Skeletal muscle tissue (tissue), 4 donors: ENCODE results near the gene MBTPS1. TPM values are rescaled to one million over a fixed set of nuclear protein-coding genes. Genes with fewer than 3 reads are reported as not detected.

Source experiments
- H3K27ac ChIP-seq: one replicate; pipeline ENCODE4 v1.7.0; 2013; ENCODE audit warnings: mild to moderate bottlenecking, low read depth, low read length, inconsistent platforms
- H3K27me3 ChIP-seq, 3 donors: one replicate each; pipeline ENCODE4 v1.7.0; 2013; ENCODE audit warnings: low read length in 3 of 3; ENCODE audit not compliant: control insufficient read depth in 3 of 3, insufficient read depth in 3 of 3
- H3K36me3 ChIP-seq, 3 donors: one replicate each; pipeline ENCODE4 v1.7.0; 2013; ENCODE audit warnings: low read length in 3 of 3; ENCODE audit not compliant: control insufficient read depth in 3 of 3, insufficient read depth in 3 of 3
- H3K4me1 ChIP-seq, 3 donors: one replicate each; pipeline ENCODE4 v1.7.0; 2013; ENCODE audit warnings: low read length in 3 of 3, mild to moderate bottlenecking in 3 of 3; ENCODE audit not compliant: control insufficient read depth in 3 of 3, insufficient read depth in 3 of 3
- H3K4me3 ChIP-seq, 3 donors: one replicate each; pipeline ENCODE4 v1.7.0; 2013; ENCODE audit warnings: low read length in 3 of 3
- H3K9ac ChIP-seq, 3 donors: one replicate each; pipeline ENCODE4 v1.7.0; 2013; ENCODE audit warnings: low read length in 3 of 3, mild to moderate bottlenecking in 3 of 3, moderate library complexity in 2 of 3, low read depth in 1 of 3
- H3K9me3 ChIP-seq, 3 donors: one replicate each; pipeline ENCODE4 v1.7.0; 2013; ENCODE audit warnings: low read length in 3 of 3; ENCODE audit not compliant: control insufficient read depth in 3 of 3
- total RNA-seq: library from RNA; depleted of rRNA; stranded (reverse); fragments of >200 nt; gene quantifications from one replicate; pipeline ENCODE4 v1.2.3, GENCODE V29; 2014
- donor health status: Osteomylitis.

MBTPS1 gene
- total RNA-seq, 1 donor from 2014 or later = 76.7 TPM

DNA sequence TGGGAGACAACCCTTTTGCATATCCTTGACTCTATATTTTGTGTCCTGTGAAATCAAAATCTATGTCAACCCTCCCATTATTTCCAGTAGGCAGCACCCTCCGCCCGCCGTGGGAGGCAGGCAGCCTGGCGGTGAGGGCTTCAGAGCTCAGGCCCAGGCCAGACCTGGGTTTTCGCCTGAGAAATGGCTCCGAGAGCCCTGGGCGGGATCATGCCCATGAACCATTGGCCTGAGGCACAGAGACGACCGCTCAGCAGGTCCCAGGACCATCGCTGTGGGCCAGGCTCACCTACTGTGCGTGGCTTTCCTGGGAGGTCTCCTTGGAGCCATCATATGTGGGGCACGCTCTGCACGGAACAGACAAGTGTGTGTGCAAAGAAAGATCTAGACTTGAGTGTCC is 67.9 kb downstream of the MBTPS1 start:
- Histone ChIP-seq H3K27ac (no peak overlapping the region), H3K9me3 (no peaks in the 10 kb centered on the region), H3K36me3 (peaks cover 26 to 30% (median 27%) of the 10 kb centered on the region in 3 donors), H3K4me3 (no peak overlapping the region), H3K27me3 (no peaks in the 10 kb centered on the region), H3K4me1 (no peaks in the 10 kb centered on the region), H3K9ac (no peak overlapping the region)

DNA sequence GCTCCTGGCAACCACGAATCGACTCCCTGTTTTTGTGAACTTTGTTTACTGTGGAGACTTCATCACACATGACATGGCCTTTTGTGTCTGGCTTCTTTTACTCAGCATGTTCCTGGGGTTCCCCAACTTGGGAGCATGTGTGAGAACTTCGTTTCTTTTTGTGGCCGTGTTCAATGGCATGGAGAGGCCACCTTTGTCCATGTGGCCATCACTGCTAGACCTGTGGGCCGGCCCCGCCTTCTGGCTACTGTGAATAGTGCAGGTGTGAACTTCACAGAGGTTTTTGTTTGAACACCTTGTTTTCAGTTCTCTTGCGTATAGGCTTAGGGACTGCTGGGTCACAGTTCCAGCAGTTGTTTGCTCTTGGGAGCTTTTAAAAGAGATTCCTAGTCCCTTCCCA is 68.5 kb downstream of the MBTPS1 start:
- no peaks in the 10 kb centered on the region for H3K4me1 ChIP-seq
- H3K9me3 ChIP-seq = no peaks in the 10 kb centered on the region
- no peak overlapping the region for H3K4me3 ChIP-seq
- peaks cover 20 to 25% (median 21%) of the 10 kb centered on the region in 3 donors for H3K36me3 ChIP-seq
- no peak overlapping the region for H3K27ac ChIP-seq
- no peak overlapping the region for H3K9ac ChIP-seq
- peaks cover 0 to 2% (median 0%) of the 10 kb centered on the region in 3 donors for H3K27me3 ChIP-seq

DNA sequence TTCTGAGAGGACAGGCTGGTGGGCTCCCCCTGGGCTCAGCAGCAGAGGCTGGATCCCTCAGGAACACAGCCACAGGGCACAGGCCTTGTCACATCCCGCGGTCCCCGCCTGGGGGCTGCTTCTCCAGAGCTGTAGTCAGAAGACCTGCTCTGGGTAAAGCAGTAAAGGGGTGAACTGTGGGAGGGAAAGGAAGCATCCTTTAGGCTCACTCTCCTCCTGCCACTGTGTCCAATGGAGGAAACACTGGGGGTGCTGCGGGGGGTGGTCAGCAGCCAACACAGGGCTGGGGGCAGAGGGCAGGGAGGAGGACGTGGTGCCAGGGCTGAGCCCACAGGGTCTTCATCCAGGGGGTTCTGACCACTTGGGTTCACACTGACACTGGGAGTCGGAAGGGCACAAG is 69.1 kb downstream of the MBTPS1 start:
- H3K27ac ChIP-seq = no peak overlapping the region
- H3K27me3 ChIP-seq = peaks cover 0 to 9% (median 0%) of the 10 kb centered on the region in 3 donors
- no peak overlapping the region for H3K9ac ChIP-seq
- H3K36me3 ChIP-seq = peaks cover 13 to 20% (median 16%) of the 10 kb centered on the region in 3 donors
- no peaks in the 10 kb centered on the region for H3K4me1 ChIP-seq
- no peaks in the 10 kb centered on the region for H3K9me3 ChIP-seq
- no peak overlapping the region for H3K4me3 ChIP-seq

DNA sequence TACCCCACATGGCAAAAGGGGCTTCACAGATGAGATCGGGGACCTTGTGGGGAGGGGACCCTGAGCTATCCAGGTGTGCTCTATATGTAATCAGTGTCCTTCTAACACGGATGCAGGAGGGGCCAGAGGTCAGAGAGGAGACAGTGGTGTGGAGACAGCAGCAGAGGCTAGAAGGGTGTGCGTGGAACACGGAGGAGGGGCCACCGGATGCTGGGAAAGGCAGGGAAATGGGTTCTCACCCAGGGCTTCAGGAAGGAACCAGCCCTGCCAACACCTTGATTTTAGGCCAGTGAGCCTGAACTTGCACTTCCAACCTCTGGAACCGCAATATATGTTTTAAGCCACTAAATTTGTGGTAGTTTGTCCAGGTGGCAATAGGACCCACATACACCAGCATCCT is 69.5 kb downstream of the MBTPS1 start:
- H3K27ac ChIP-seq = no peak overlapping the region
- no peak overlapping the region for H3K4me3 ChIP-seq
- no peaks in the 10 kb centered on the region for H3K9me3 ChIP-seq
- H3K9ac ChIP-seq = no peak overlapping the region
- peaks cover 0 to 13% (median 0%) of the 10 kb centered on the region in 3 donors for H3K27me3 ChIP-seq
- H3K36me3 ChIP-seq = peaks cover 9 to 17% (median 14%) of the 10 kb centered on the region in 3 donors
- no peaks in the 10 kb centered on the region for H3K4me1 ChIP-seq

- H3K27ac ChIP-seq = no peak overlapping the region
- H3K4me3 ChIP-seq = no peak overlapping the region
- no peaks in the 10 kb centered on the region for H3K9me3 ChIP-seq
- H3K27me3 ChIP-seq = peaks cover 0 to 22% (median 7%) of the 10 kb centered on the region in 3 donors
- H3K36me3 ChIP-seq = peaks cover 5 to 14% (median 13%) of the 10 kb centered on the region in 3 donors
- H3K4me1 ChIP-seq = peaks cover 2% of the 10 kb centered on the region in 3 donors
- H3K9ac ChIP-seq = no peak overlapping the region
Measured at GRCh38 chr16:84045818-84046470, 70.8 kb downstream of the MBTPS1 start.

DNA sequence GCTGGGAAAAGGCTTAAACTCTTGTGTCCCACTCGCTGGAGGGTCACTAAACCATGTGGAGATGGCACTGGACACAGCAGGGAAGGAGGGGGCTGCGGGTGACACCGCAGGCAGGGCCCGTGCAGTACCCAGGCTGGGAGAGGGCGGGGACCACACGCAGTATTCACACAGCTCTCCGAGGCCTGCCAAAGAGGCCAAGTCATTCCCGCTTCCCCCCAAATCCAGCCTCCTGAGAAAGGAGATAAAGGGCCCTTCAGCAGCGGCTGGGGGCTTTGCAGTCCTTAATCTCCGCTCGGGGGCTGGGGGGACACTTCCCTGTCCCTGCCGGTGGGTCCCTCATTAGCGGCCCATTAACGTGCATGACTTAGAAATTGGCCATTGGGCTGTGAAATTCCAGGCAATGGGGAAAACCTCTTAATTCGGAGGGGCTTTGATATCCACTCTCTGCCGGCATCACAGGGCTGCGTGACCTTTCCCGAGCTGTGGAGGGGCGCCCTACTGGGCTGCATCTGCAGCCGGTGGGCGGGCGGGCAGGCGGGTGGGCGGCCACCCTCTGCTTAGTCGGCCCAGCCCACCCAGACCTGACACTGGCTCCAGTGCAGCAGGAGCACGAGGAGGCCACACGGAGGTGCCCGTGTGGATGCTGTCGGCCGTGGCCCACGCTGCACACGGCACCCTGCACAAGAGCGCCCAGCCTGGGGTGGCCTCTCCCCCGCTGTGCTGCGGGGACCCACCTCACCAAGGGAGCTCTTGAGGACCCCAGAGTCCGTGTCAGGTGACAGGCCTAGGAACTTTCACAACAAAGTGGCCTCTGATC is 71.5 kb downstream of the MBTPS1 start:
- H3K9ac ChIP-seq = no peak overlapping the region

GRCh38 chr16:84044118-84044488 is 72.6 kb downstream of the MBTPS1 start:
- Histone ChIP-seq H3K4me3 (no peak overlapping the region), H3K4me1 (peaks cover 8 to 12% (median 11%) of the 10 kb centered on the region in 3 donors), H3K9ac (no peak overlapping the region), H3K9me3 (no peaks in the 10 kb centered on the region), H3K27ac (no peak overlapping the region), H3K36me3 (peaks cover 0 to 4% (median 0%) of the 10 kb centered on the region in 3 donors), H3K27me3 (peaks cover 3 to 28% (median 9%) of the 10 kb centered on the region in 3 donors)

More for the DNA sequence above, 71.5 kb downstream of the MBTPS1 start:
- Histone ChIP-seq H3K9me3 (no peaks in the 10 kb centered on the region), H3K27me3 (peaks cover 3 to 28% (median 9%) of the 10 kb centered on the region in 3 donors), H3K27ac (no peak overlapping the region), H3K36me3 (peaks cover 2 to 10% (median 10%) of the 10 kb centered on the region in 3 donors), H3K4me3 (no peak overlapping the region), H3K4me1 (peaks cover 8 to 10% (median 9%) of the 10 kb centered on the region in 3 donors)

GRCh38 chr16:84043486-84044117 is 73.1 kb downstream of the MBTPS1 start:
- Histone ChIP-seq H3K9ac (no peak overlapping the region), H3K4me1 (peaks cover 8 to 12% (median 11%) of the 10 kb centered on the region in 3 donors), H3K4me3 (no peak overlapping the region), H3K36me3 (peaks cover 0 to 4% (median 0%) of the 10 kb centered on the region in 3 donors), H3K9me3 (no peaks in the 10 kb centered on the region), H3K27ac (no peak overlapping the region), H3K27me3 (peaks cover 6 to 30% (median 13%) of the 10 kb centered on the region in 3 donors)

DNA sequence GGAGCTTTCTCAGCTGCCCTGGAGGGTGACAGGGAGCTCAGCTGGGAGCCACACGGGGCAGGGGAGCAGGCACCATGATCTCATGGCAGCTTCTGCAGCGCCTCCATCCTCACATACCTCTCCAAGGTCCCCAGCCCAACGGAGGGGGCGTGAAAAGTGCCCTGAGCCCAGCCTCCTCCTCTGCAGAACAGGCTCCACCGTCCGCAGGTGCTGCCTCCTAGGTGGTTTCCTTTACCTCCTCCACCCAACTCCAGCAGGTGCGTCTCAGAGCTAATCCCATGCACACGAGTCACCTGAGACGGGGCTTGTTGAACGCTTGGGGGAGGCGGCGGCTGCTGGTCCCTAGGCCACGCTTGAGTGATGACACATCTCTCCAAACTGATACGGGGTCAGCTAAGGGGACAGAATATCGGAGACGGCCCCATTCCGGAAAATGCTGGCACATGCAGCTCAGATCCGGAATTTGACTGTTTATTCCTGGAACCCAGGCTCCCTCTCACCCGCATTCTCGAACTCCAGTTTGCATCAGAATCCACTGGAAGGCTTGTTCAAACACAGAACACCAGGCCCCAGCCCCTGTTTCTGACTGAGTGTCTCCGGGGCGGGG is 73.8 kb downstream of the MBTPS1 start:
- Histone ChIP-seq H3K9ac (no peak overlapping the region), H3K4me1 (peaks cover 8 to 12% (median 11%) of the 10 kb centered on the region in 3 donors), H3K27me3 (peaks cover 11 to 31% (median 18%) of the 10 kb centered on the region in 3 donors), H3K9me3 (no peaks in the 10 kb centered on the region), H3K4me3 (no peak overlapping the region), H3K36me3 (peaks cover 0 to 4% (median 0%) of the 10 kb centered on the region in 3 donors), H3K27ac (no peak overlapping the region)
